Measurements from ENCODE around the gene CEACAM3. TPM values are rescaled to one million over a fixed set of nuclear protein-coding genes. Genes with fewer than 3 reads are reported as not detected.
"Not testable (repeated sequence)": the region's sequence is repeated elsewhere in the genome, so short reads cannot be mapped to it uniquely, and the experiment has no call there.

The CEACAM3 gene
- total RNA-seq, 5 donors from 2014 or later (not counting 1 experiment from before 2014, with no cell fraction given): not detected

- Histone ChIP-seq H3K27ac (ENCODE audit: low read length) (no peak within 1 kb of the TSS), H3K4me1 (ENCODE audit: control insufficient read depth in 1 of 2, extremely low read depth in 1 of 2, insufficient read depth in 2 of 2, low read length in 2 of 2) (peaks cover 0 to 9% of the 10 kb centered on the region in 2 experiments), H3K27me3 (replicated peaks in 1 of 2; ENCODE audit: control insufficient read depth in 2 of 2, extremely low read depth in 1 of 2, insufficient read depth in 2 of 2, low read length in 1 of 2) (peaks cover 0 to 31% of the 10 kb centered on the region in 2 experiments), H3K4me3 (ENCODE audit: control insufficient read depth in 1 of 2, extremely low read depth in 1 of 2, low read length in 1 of 2) (no peak within 1 kb of the TSS), H3K36me3 (ENCODE audit: control insufficient read depth in 2 of 2, extremely low read depth in 1 of 2, insufficient read depth in 1 of 2, low read length in 1 of 2) (no peaks in the 10 kb centered on the region), H3K9me3 (no peaks in the 10 kb centered on the region)
- no peaks in the 10 kb centered on the region for H3K9me3 Mint-ChIP-seq
- no peak within 1 kb of the TSS for H3K27ac Mint-ChIP-seq
- peaks cover 3 to 7% (median 4%) of the 10 kb centered on the region in 3 donors for H3K4me1 Mint-ChIP-seq
- ChIA-PET POLR2A (no interaction called here), CTCF (interaction anchor here in 1 of 2 donors (0.6 to 2.9 kb wide), 3 partner anchors 10 to 16 kb away, joined by 4 to 14 read pairs (median 7); no protein-coding TSS in a partner anchor)
- ATAC-seq (replicated peaks in 1 of 4): no peak
- WGBS (ENCODE audit: insufficient coverage): 62% methylated on average over 3 of the region's 3 CpGs
- no peak for DNase-seq
- no peaks in the 10 kb centered on the region for H3K36me3 Mint-ChIP-seq
- peaks cover 44 to 57% of the 10 kb centered on the region in 2 donors for H3K27me3 Mint-ChIP-seq
- H3K4me3 Mint-ChIP-seq: no peak within 1 kb of the TSS
Measured at GRCh38 chr19:41755328-41755913, 41.0 kb upstream of the CEACAM3 start, which contains the start of gene CEACAM6. Gene CEACAM6 (plus strand): TSS chr19:41755530. CDS start chr19:41755639, 109 bp downstream.

- Histone ChIP-seq H3K4me3 (ENCODE audit: control insufficient read depth in 1 of 2, extremely low read depth in 1 of 2, low read length in 1 of 2) (no peak overlapping the region), H3K27ac (ENCODE audit: low read length) (no peak overlapping the region), H3K36me3 (ENCODE audit: control insufficient read depth in 2 of 2, extremely low read depth in 1 of 2, insufficient read depth in 1 of 2, low read length in 1 of 2) (no peaks in the 10 kb centered on the region), H3K4me1 (ENCODE audit: control insufficient read depth in 1 of 2, extremely low read depth in 1 of 2, insufficient read depth in 2 of 2, low read length in 2 of 2) (peaks cover 0 to under 1% of the 10 kb centered on the region in 2 experiments), H3K27me3 (replicated peaks in 1 of 2; ENCODE audit: control insufficient read depth in 2 of 2, extremely low read depth in 1 of 2, insufficient read depth in 2 of 2, low read length in 1 of 2) (peaks cover 0 to 49% of the 10 kb centered on the region in 2 experiments), H3K9me3 (no peaks in the 10 kb centered on the region)
- ChIA-PET POLR2A (no interaction called here), CTCF (interaction anchor here in 1 of 2 donors (0.6 kb wide), 1 partner anchor 1025 kb away, joined by 3 read pairs; no protein-coding TSS in a partner anchor)
- Mint-ChIP-seq H3K27ac (no peak overlapping the region), H3K4me3 (no peak overlapping the region), H3K27me3 (peaks cover 62 to 66% of the 10 kb centered on the region in 2 donors), H3K9me3 (no peaks in the 10 kb centered on the region), H3K4me1 (peaks cover under 1 to 4% (median 1%) of the 10 kb centered on the region in 3 donors), H3K36me3 (no peaks in the 10 kb centered on the region)
- 88% methylated on average over 7 of the region's 9 CpGs for WGBS (ENCODE audit: insufficient coverage)
- ATAC-seq (replicated peaks in 1 of 4): no peak
- DNase-seq: no peak
Measured at GRCh38 chr19:41758846-41759245, 37.5 kb upstream of the CEACAM3 start.

- H3K9me3 ChIP-seq: no peaks in the 10 kb centered on the region
- H3K4me3 ChIP-seq (ENCODE audit: control insufficient read depth in 1 of 2, extremely low read depth in 1 of 2, low read length in 1 of 2): no peak overlapping the region
- WGBS (ENCODE audit: insufficient coverage): 90% methylated on average over 2 of the region's 2 CpGs
- H3K9me3 Mint-ChIP-seq: no peaks in the 10 kb centered on the region
- peaks cover 0 to 31% of the 10 kb centered on the region in 2 experiments for H3K27me3 ChIP-seq (replicated peaks in 1 of 2; ENCODE audit: control insufficient read depth in 2 of 2, extremely low read depth in 1 of 2, insufficient read depth in 2 of 2, low read length in 1 of 2)
- H3K4me1 ChIP-seq (ENCODE audit: control insufficient read depth in 1 of 2, extremely low read depth in 1 of 2, insufficient read depth in 2 of 2, low read length in 2 of 2): no peaks in the 10 kb centered on the region
- H3K36me3 ChIP-seq (ENCODE audit: control insufficient read depth in 2 of 2, extremely low read depth in 1 of 2, insufficient read depth in 1 of 2, low read length in 1 of 2): no peaks in the 10 kb centered on the region
- no peaks in the 10 kb centered on the region for H3K36me3 Mint-ChIP-seq
- ATAC-seq (replicated peaks in 1 of 4) (no peak), DNase-seq (no peak)
- peaks cover 31 to 45% of the 10 kb centered on the region in 2 donors for H3K27me3 Mint-ChIP-seq
- H3K4me3 Mint-ChIP-seq: no peak overlapping the region
- POLR2A ChIA-PET: no interaction called here
- no peak overlapping the region for H3K27ac ChIP-seq (ENCODE audit: low read length)
- H3K27ac Mint-ChIP-seq: no peak overlapping the region
- CTCF ChIA-PET: interaction anchor here in 1 of 2 donors (0.8 kb wide), 1 partner anchor 14 kb away, joined by 5 read pairs; no protein-coding TSS in a partner anchor
- H3K4me1 Mint-ChIP-seq: peaks cover 3 to 8% (median 6%) of the 10 kb centered on the region in 3 donors
Measured at GRCh38 chr19:41767115-41767514, 29.3 kb upstream of the CEACAM3 start.

- POLR2A ChIA-PET; H3K36me3 Mint-ChIP-seq; H3K9me3 ChIP-seq; H3K9me3 Mint-ChIP-seq; H3K27ac Mint-ChIP-seq; CTCF ChIA-PET; ATAC-seq (replicated peaks in 1 of 4); H3K4me3 Mint-ChIP-seq; DNase-seq; H3K36me3 ChIP-seq (ENCODE audit: control insufficient read depth in 2 of 2, extremely low read depth in 1 of 2, insufficient read depth in 1 of 2, low read length in 1 of 2); H3K27ac ChIP-seq (ENCODE audit: low read length); H3K4me3 ChIP-seq (ENCODE audit: control insufficient read depth in 1 of 2, extremely low read depth in 1 of 2, low read length in 1 of 2); H3K4me1 ChIP-seq (ENCODE audit: control insufficient read depth in 1 of 2, extremely low read depth in 1 of 2, insufficient read depth in 2 of 2, low read length in 2 of 2): not testable (repeated sequence)
- Mint-ChIP-seq H3K4me1 (peaks cover 12 to 18% (median 15%) of the 10 kb centered on the region in 3 donors), H3K27me3 (peaks cover 29 to 43% of the 10 kb centered on the region in 2 donors)
- no CpG with 5 or more reads among the region's 5 CpGs for WGBS (ENCODE audit: insufficient coverage)
- H3K27me3 ChIP-seq (replicated peaks in 1 of 2; ENCODE audit: control insufficient read depth in 2 of 2, extremely low read depth in 1 of 2, insufficient read depth in 2 of 2, low read length in 1 of 2): peaks cover 0 to 25% of the 10 kb centered on the region in 2 experiments
Measured at GRCh38 chr19:41768105-41768504, 28.3 kb upstream of the CEACAM3 start.

GRCh38 chr19:41769608-41770007, 26.8 kb upstream of the CEACAM3 start:
- H3K27ac ChIP-seq (ENCODE audit: low read length): no peak overlapping the region
- ATAC-seq (replicated peaks in 1 of 4) (no peak), DNase-seq (no peak)
- H3K9me3 Mint-ChIP-seq: no peaks in the 10 kb centered on the region
- no peak overlapping the region for H3K27ac Mint-ChIP-seq
- H3K4me3 Mint-ChIP-seq: no peak overlapping the region
- peaks cover 21 to 45% of the 10 kb centered on the region in 2 donors for H3K27me3 Mint-ChIP-seq
- no peaks in the 10 kb centered on the region for H3K36me3 Mint-ChIP-seq
- POLR2A ChIA-PET: no interaction called here
- H3K36me3 ChIP-seq (ENCODE audit: control insufficient read depth in 2 of 2, extremely low read depth in 1 of 2, insufficient read depth in 1 of 2, low read length in 1 of 2): no peaks in the 10 kb centered on the region
- no CpG with 5 or more reads among the region's 4 CpGs for WGBS (ENCODE audit: insufficient coverage)
- peaks cover 27 to 33% (median 30%) of the 10 kb centered on the region in 3 donors for H3K4me1 Mint-ChIP-seq
- peaks cover 10 to 20% of the 10 kb centered on the region in 2 experiments for H3K4me1 ChIP-seq (ENCODE audit: control insufficient read depth in 1 of 2, extremely low read depth in 1 of 2, insufficient read depth in 2 of 2, low read length in 2 of 2)
- CTCF ChIA-PET: interaction anchor here (0.7 to 0.8 kb wide), 2 partner anchors 17 to 137 kb away, joined by 5 to 11 read pairs; no protein-coding TSS in a partner anchor
- peaks cover 0 to 24% of the 10 kb centered on the region in 2 experiments for H3K27me3 ChIP-seq (replicated peaks in 1 of 2; ENCODE audit: control insufficient read depth in 2 of 2, extremely low read depth in 1 of 2, insufficient read depth in 2 of 2, low read length in 1 of 2)
- H3K9me3 ChIP-seq: no peaks in the 10 kb centered on the region
- no peak overlapping the region for H3K4me3 ChIP-seq (ENCODE audit: control insufficient read depth in 1 of 2, extremely low read depth in 1 of 2, low read length in 1 of 2)

- ChIA-PET POLR2A (no interaction called here), CTCF (interaction anchor here (0.8 to 3.2 kb wide), 3 partner anchors 17 to 97 kb away, joined by 3 to 14 read pairs (median 4); partner anchors contain the start of gene CEACAM6 (in 1 of the 2))
- no peak overlapping the region for H3K4me3 ChIP-seq (ENCODE audit: control insufficient read depth in 1 of 2, extremely low read depth in 1 of 2, low read length in 1 of 2)
- Mint-ChIP-seq H3K27me3 (peaks cover 25 to 47% of the 10 kb centered on the region in 2 donors), H3K36me3 (no peaks in the 10 kb centered on the region), H3K9me3 (no peaks in the 10 kb centered on the region), H3K4me1 (peaks cover 41 to 51% (median 42%) of the 10 kb centered on the region in 3 donors), H3K27ac (no peak overlapping the region), H3K4me3 (no peak overlapping the region)
- peaks cover 15 to 29% of the 10 kb centered on the region in 2 experiments for H3K4me1 ChIP-seq (ENCODE audit: control insufficient read depth in 1 of 2, extremely low read depth in 1 of 2, insufficient read depth in 2 of 2, low read length in 2 of 2)
- no peaks in the 10 kb centered on the region for H3K36me3 ChIP-seq (ENCODE audit: control insufficient read depth in 2 of 2, extremely low read depth in 1 of 2, insufficient read depth in 1 of 2, low read length in 1 of 2)
- ATAC-seq (replicated peaks in 1 of 4) (no peak), DNase-seq (no peak)
- no peak overlapping the region for H3K27ac ChIP-seq (ENCODE audit: low read length)
- WGBS (ENCODE audit: insufficient coverage): no CpG with 5 or more reads among the region's 2 CpGs
- H3K27me3 ChIP-seq (replicated peaks in 1 of 2; ENCODE audit: control insufficient read depth in 2 of 2, extremely low read depth in 1 of 2, insufficient read depth in 2 of 2, low read length in 1 of 2): peaks cover 0 to 28% of the 10 kb centered on the region in 2 experiments
- no peaks in the 10 kb centered on the region for H3K9me3 ChIP-seq
Measured at GRCh38 chr19:41771410-41771809, 25.0 kb upstream of the CEACAM3 start.
